Neural progenitor cell (in vitro differentiated cells): ENCODE data around the gene ABCC10. TPM values are rescaled to one million over a fixed set of nuclear protein-coding genes. Genes with fewer than 3 reads are reported as not detected.

Experiments used
- DNase-seq: peaks from one replicate; pipeline ENCODE4 v3.0.0-alpha.2; 2016; ENCODE audit warnings: low spot score
- H2AFZ ChIP-seq: fragments of 200-600 bp; sonication (generic); replicated peaks from 2 replicates; pipeline ENCODE4 v1.6.1; 2016; ENCODE audit warnings: antibody characterized with exemption
- H3F3A ChIP-seq: fragments of 200-600 bp; sonication (generic); 2 replicates; pipeline ENCODE4 v1.6.1; 2016; ENCODE audit warnings: antibody characterized with exemption, low read depth
- H3K27ac ChIP-seq: fragments of 200-600 bp; sonication (generic); 2 replicates; pipeline ENCODE4 v1.5.1; 2016; ENCODE audit warnings: mild to moderate bottlenecking
- H3K27me3 ChIP-seq: fragments of 200-600 bp; sonication (generic); 2 replicates; pipeline ENCODE4 v1.6.1; 2016; ENCODE audit warnings: mild to moderate bottlenecking, moderate library complexity
- H3K36me3 ChIP-seq: fragments of 200-600 bp; sonication (generic); 2 replicates; pipeline ENCODE4 v1.5.1; 2016
- H3K4me1 ChIP-seq: fragments of 200-600 bp; sonication (generic); 2 replicates; pipeline ENCODE4 v1.6.1; 2016; ENCODE audit warnings: mixed run types
- H3K4me2 ChIP-seq: fragments of 200-600 bp; sonication (generic); 2 replicates; pipeline ENCODE4 v1.6.1; 2016
- H3K4me3 ChIP-seq: fragments of 200-600 bp; sonication (generic); 2 replicates; pipeline ENCODE4 v1.5.1; 2016
- H3K79me2 ChIP-seq: fragments of 200-600 bp; sonication (generic); 2 replicates; pipeline ENCODE4 v1.6.1; 2016; ENCODE audit warnings: low read depth
- H3K9ac ChIP-seq: fragments of 200-600 bp; sonication (generic); 2 replicates; pipeline ENCODE4 v1.6.1; 2016
- H3K9me3 ChIP-seq: fragments of 200-600 bp; sonication (generic); 2 replicates; pipeline ENCODE4 v1.5.1; 2016; ENCODE audit warnings: low read depth
- H4K20me1 ChIP-seq: fragments of 200-600 bp; sonication (generic); 2 replicates; pipeline ENCODE4 v1.6.1; 2016; ENCODE audit warnings: low read depth
- H3K27ac Mint-ChIP-seq: 3 replicates; pipeline ENCODE4 v1.8.0; 2021; ENCODE audit warnings: mixed read lengths
- H3K27me3 Mint-ChIP-seq: 2 replicates; pipeline ENCODE4 v1.8.0; 2022; ENCODE audit warnings: low read depth, mild to moderate bottlenecking, inconsistent platforms, moderate library complexity, mixed read lengths; ENCODE audit not compliant: insufficient read depth
- H3K36me3 Mint-ChIP-seq: 3 replicates; pipeline ENCODE4 v1.8.0; 2021; ENCODE audit warnings: mixed read lengths
- H3K4me1 Mint-ChIP-seq: 3 replicates; pipeline ENCODE4 v1.8.0; 2021; ENCODE audit warnings: mixed read lengths
- H3K4me3 Mint-ChIP-seq: 3 replicates; pipeline ENCODE4 v1.8.0; 2021; ENCODE audit warnings: mild to moderate bottlenecking, moderate library complexity, mixed read lengths
- H3K9me3 Mint-ChIP-seq: 3 replicates; pipeline ENCODE4 v1.8.0; 2020; ENCODE audit warnings: mixed read lengths
- EZH2 ChIP-seq: fragments of 200-600 bp; sonication (generic); IDR thresholded peaks from 2 replicates; pipeline ENCODE4 v1.6.1; 2017; ENCODE audit warnings: antibody characterized with exemption, mild to moderate bottlenecking, moderate library complexity
- EZH2phosphoT487 ChIP-seq: fragments of 200-600 bp; sonication (generic); IDR thresholded peaks from 2 replicates; pipeline ENCODE4 v1.6.1; 2017; ENCODE audit warnings: antibody characterized with exemption
- total RNA-seq: library from RNA; depleted of rRNA; stranded (reverse); fragments of >200 nt; gene quantifications from 2 replicates; pipeline ENCODE4 v1.2.3, GENCODE V29; 2015; ENCODE audit warnings: low replicate concordance
- TF ChIP-seq, protein P1 (sequence below): fragments of 200-600 bp; sonication (generic); IDR thresholded peaks from 2 replicates; pipeline ENCODE4 v1.5.1; 2017; ENCODE audit warnings: antibody characterized with exemption, mild to moderate bottlenecking

ABCC10 gene
- total RNA-seq, 1 donor from 2014 or later, result 10.1 TPM

DNA sequence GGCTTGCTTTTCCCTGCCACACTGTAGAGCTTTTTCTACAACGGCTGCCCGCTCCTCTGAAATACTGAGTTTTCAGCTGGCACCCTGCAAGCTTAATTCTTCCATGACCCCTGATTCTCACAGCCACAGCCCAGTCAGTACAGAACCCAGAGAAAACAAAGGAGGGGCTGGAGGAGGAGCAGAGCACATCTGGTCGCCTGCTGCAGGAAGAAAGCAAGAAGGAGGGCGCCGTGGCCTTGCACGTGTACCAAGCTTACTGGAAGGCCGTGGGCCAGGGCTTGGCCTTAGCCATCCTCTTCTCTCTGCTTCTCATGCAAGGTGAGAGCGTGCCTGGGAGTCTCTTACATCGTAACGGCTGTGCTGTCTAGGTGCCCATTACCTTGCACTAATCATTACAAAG lies 16.7 kb downstream of the ABCC10 start:
- Histone ChIP-seq H3K4me2 (no peak overlapping the region), H4K20me1 (no peaks in the 10 kb centered on the region), H3K4me3 (no peak overlapping the region), H3K9ac (no peak overlapping the region), H3F3A (no peaks in the 10 kb centered on the region), H3K4me1 (no peaks in the 10 kb centered on the region), H2AFZ (no peak overlapping the region), H3K27ac (no peak overlapping the region), H3K9me3 (no peaks in the 10 kb centered on the region), H3K36me3 (no peaks in the 10 kb centered on the region), H3K27me3 (no peaks in the 10 kb centered on the region), H3K79me2 (no peaks in the 10 kb centered on the region)
- H3K27ac Mint-ChIP-seq, result no peak overlapping the region
- H3K4me3 Mint-ChIP-seq, result no peak overlapping the region
- peaks cover 3% of the 10 kb centered on the region for H3K27me3 Mint-ChIP-seq
- DNase-seq, result no peak
- TF ChIP-seq, protein P1, sequence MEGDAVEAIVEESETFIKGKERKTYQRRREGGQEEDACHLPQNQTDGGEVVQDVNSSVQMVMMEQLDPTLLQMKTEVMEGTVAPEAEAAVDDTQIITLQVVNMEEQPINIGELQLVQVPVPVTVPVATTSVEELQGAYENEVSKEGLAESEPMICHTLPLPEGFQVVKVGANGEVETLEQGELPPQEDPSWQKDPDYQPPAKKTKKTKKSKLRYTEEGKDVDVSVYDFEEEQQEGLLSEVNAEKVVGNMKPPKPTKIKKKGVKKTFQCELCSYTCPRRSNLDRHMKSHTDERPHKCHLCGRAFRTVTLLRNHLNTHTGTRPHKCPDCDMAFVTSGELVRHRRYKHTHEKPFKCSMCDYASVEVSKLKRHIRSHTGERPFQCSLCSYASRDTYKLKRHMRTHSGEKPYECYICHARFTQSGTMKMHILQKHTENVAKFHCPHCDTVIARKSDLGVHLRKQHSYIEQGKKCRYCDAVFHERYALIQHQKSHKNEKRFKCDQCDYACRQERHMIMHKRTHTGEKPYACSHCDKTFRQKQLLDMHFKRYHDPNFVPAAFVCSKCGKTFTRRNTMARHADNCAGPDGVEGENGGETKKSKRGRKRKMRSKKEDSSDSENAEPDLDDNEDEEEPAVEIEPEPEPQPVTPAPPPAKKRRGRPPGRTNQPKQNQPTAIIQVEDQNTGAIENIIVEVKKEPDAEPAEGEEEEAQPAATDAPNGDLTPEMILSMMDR, result no peak
- TF ChIP-seq EZH2phosphoT487, result no peak
- no peak for TF ChIP-seq EZH2
- H3K9me3 Mint-ChIP-seq, result no peaks in the 10 kb centered on the region
- H3K4me1 Mint-ChIP-seq, result no peaks in the 10 kb centered on the region
- peaks cover 1% of the 10 kb centered on the region for H3K36me3 Mint-ChIP-seq

DNA sequence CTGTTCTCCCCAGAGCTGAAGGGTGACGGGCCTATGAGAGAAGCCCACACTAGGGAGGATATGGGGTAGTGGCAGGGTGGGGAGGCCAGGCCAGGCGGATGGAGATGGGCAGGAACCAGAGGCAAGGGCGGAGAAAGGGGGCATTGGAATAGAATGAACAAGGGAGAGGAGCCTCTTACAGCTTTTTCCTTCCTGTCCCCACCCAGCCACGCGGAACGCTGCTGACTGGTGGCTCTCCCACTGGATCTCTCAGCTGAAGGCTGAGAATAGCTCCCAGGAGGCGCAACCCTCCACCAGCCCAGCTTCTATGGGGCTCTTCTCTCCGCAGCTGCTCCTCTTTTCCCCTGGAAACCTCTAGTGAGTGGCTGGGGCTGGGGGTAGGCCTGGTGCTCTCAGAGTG lies 17.2 kb downstream of the ABCC10 start:
- no peaks in the 10 kb centered on the region for H3K9me3 Mint-ChIP-seq
- Histone ChIP-seq H3K27ac (no peak overlapping the region), H3K27me3 (no peaks in the 10 kb centered on the region), H3K9ac (no peak overlapping the region), H3F3A (no peaks in the 10 kb centered on the region), H3K4me2 (no peak overlapping the region), H3K4me1 (no peaks in the 10 kb centered on the region), H4K20me1 (no peaks in the 10 kb centered on the region), H3K9me3 (no peaks in the 10 kb centered on the region), H3K79me2 (no peaks in the 10 kb centered on the region), H2AFZ (no peak overlapping the region), H3K36me3 (no peaks in the 10 kb centered on the region), H3K4me3 (no peak overlapping the region)
- peaks cover 1% of the 10 kb centered on the region for H3K36me3 Mint-ChIP-seq
- no peak overlapping the region for H3K27ac Mint-ChIP-seq
- TF ChIP-seq EZH2, result no peak
- TF ChIP-seq, protein P1, result no peak
- TF ChIP-seq EZH2phosphoT487, result no peak
- no peak overlapping the region for H3K4me3 Mint-ChIP-seq
- no peaks in the 10 kb centered on the region for H3K4me1 Mint-ChIP-seq
- DNase-seq, result no peak
- H3K27me3 Mint-ChIP-seq, result peaks cover 3% of the 10 kb centered on the region

DNA sequence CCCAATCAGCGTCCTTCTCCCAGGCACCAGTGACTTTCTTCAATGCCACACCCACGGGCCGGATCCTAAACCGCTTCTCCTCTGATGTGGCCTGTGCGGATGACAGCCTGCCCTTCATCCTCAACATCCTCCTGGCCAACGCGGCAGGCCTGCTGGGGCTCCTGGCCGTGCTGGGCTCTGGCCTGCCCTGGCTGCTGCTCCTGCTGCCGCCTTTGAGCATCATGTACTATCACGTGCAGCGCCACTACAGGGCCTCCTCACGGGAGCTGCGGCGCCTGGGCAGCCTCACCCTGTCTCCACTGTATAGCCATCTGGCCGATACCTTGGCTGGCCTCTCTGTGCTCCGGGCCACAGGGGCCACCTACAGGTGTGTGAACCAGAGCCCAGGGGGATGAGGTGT lies 18.2 kb downstream of the ABCC10 start:
- no peaks in the 10 kb centered on the region for H3K4me1 ChIP-seq
- H3K27me3 Mint-ChIP-seq, result peaks cover 3% of the 10 kb centered on the region
- H3K27me3 ChIP-seq, result no peaks in the 10 kb centered on the region
- no peaks in the 10 kb centered on the region for H3K79me2 ChIP-seq
- no peaks in the 10 kb centered on the region for H3K9me3 ChIP-seq
- H4K20me1 ChIP-seq, result no peaks in the 10 kb centered on the region
- no peak overlapping the region for H3K27ac Mint-ChIP-seq
- H3K4me3 ChIP-seq, result no peak overlapping the region
- no peak overlapping the region for H3K4me3 Mint-ChIP-seq
- no peaks in the 10 kb centered on the region for H3K9me3 Mint-ChIP-seq
- no peaks in the 10 kb centered on the region for H3F3A ChIP-seq
- H3K4me1 Mint-ChIP-seq, result no peaks in the 10 kb centered on the region
- H2AFZ ChIP-seq, result no peak overlapping the region
- no peak for DNase-seq
- no peak overlapping the region for H3K9ac ChIP-seq
- TF ChIP-seq, protein P1, result no peak
- TF ChIP-seq EZH2phosphoT487, result no peak
- no peak for TF ChIP-seq EZH2
- H3K4me2 ChIP-seq, result no peak overlapping the region
- no peaks in the 10 kb centered on the region for H3K36me3 ChIP-seq
- peaks cover 1% of the 10 kb centered on the region for H3K36me3 Mint-ChIP-seq
- no peak overlapping the region for H3K27ac ChIP-seq
